Endodermal cell (in vitro differentiated cells): ENCODE data around the gene ACTR3. TPM values are rescaled to one million over a fixed set of nuclear protein-coding genes. Genes with fewer than 3 reads are reported as not detected.

ENCODE experiments used
- DNase-seq: peaks from one replicate; pipeline ENCODE4 v3.0.0-alpha.2; 2017
- H3K27ac ChIP-seq: 2 replicates; pipeline ENCODE4 v1.5.1; 2013; ENCODE audit warnings: mild to moderate bottlenecking, low read depth, low read length, moderate library complexity
- H3K27me3 ChIP-seq: 2 replicates; pipeline ENCODE4 v1.6.1; 2013; ENCODE audit warnings: mild to moderate bottlenecking, low read length, moderate library complexity; ENCODE audit not compliant: insufficient read depth, control insufficient read depth, poor library complexity, severe bottlenecking
- H3K36me3 ChIP-seq: 2 replicates; pipeline ENCODE4 v1.7.0; 2013; ENCODE audit warnings: mild to moderate bottlenecking, low read length, moderate library complexity; ENCODE audit not compliant: control insufficient read depth, insufficient read depth
- H3K4me1 ChIP-seq: one replicate; pipeline ENCODE4 v1.7.0; 2013; ENCODE audit warnings: low read length; ENCODE audit not compliant: control insufficient read depth, insufficient read depth
- H3K4me3 ChIP-seq: 2 replicates; pipeline ENCODE4 v1.5.1; 2013; ENCODE audit warnings: mild to moderate bottlenecking, low read length, moderate library complexity
- H3K9ac ChIP-seq: 2 replicates; pipeline ENCODE4 v1.6.1; 2013; ENCODE audit warnings: mild to moderate bottlenecking, low read length, moderate library complexity; ENCODE audit not compliant: poor library complexity, severe bottlenecking; ENCODE audit errors: extremely low read depth
- H3K9me3 ChIP-seq: 2 replicates; pipeline ENCODE4 v1.6.1; 2013; ENCODE audit warnings: mild to moderate bottlenecking, low read length, moderate library complexity; ENCODE audit not compliant: control insufficient read depth
- H3K27ac Mint-ChIP-seq: 2 replicates; pipeline ENCODE4 v1.8.0; 2020; ENCODE audit warnings: mixed read lengths
- H3K27me3 Mint-ChIP-seq: 2 replicates; pipeline ENCODE4 v1.8.0; 2021; ENCODE audit warnings: mild to moderate bottlenecking, mixed read lengths; ENCODE audit not compliant: insufficient read depth
- H3K36me3 Mint-ChIP-seq: 2 replicates; pipeline ENCODE4 v1.8.0; 2020; ENCODE audit warnings: low read depth, mixed read lengths
- H3K4me1 Mint-ChIP-seq: 2 replicates; pipeline ENCODE4 v1.8.0; 2020; ENCODE audit warnings: mixed read lengths
- H3K4me3 Mint-ChIP-seq: 2 replicates; pipeline ENCODE4 v1.8.0; 2020; ENCODE audit warnings: mild to moderate bottlenecking, moderate library complexity, mixed read lengths
- H3K9me3 Mint-ChIP-seq: 2 replicates; pipeline ENCODE4 v1.8.0; 2020; ENCODE audit warnings: mild to moderate bottlenecking, mixed read lengths
- CTCF ChIP-seq: fragments of 200-600 bp; sonication (generic); conservative IDR thresholded peaks from 2 replicates; pipeline ENCODE4 v1.5.0; 2021; ENCODE audit warnings: antibody characterized with exemption, mild to moderate bottlenecking
- WGBS, 2 experiments: methylation state at CpG; one replicate each; pipeline versions ENCODE4 v1.1.5 to v1.1.7; 2013; ENCODE audit warnings: missing lambda C conversion rate in 2 of 2, mixed read lengths in 1 of 2; ENCODE audit not compliant: insufficient coverage in 1 of 2, insufficient read length in 1 of 2; 5-methylcytosine and 5-hydroxymethylcytosine counted together
- total RNA-seq, 2 donors: library from RNA; stranded (reverse); fragmentation: NEBNext Ultra II Directional in 1 of 2; extraction: Animal tissue kit (Norgen Biotek cat#: 25700) in 1 of 2; gene quantifications; 2 replicates in 1 of 2; 3 replicates in 1 of 2; pipeline ENCODE4 v1.2.1, GENCODE V29; 2021

ACTR3 gene
- total RNA-seq, 2 donors from 2014 or later, result 168 to 192 TPM

- H3K27ac Mint-ChIP-seq, result no peak overlapping the region
- peaks cover 3% of the 10 kb centered on the region for H3K4me1 ChIP-seq
- no peak for DNase-seq
- no peaks in the 10 kb centered on the region for H3K27me3 ChIP-seq
- no peak for TF ChIP-seq CTCF
- peaks cover 81% of the 10 kb centered on the region for H3K36me3 ChIP-seq
- H3K9ac ChIP-seq, result no peak overlapping the region
- H3K27me3 Mint-ChIP-seq, result no peaks in the 10 kb centered on the region
- WGBS, 2 experiments, result 94 to 97% methylated on average over 5 to 6 of the region's 6 CpGs
- peaks cover 38% of the 10 kb centered on the region for H3K36me3 Mint-ChIP-seq
- no peaks in the 10 kb centered on the region for H3K4me1 Mint-ChIP-seq
- no peak overlapping the region for H3K27ac ChIP-seq
- no peaks in the 10 kb centered on the region for H3K9me3 Mint-ChIP-seq
- no peaks in the 10 kb centered on the region for H3K9me3 ChIP-seq
- H3K4me3 Mint-ChIP-seq, result no peak overlapping the region
- H3K4me3 ChIP-seq, result no peak overlapping the region
Measured at GRCh38 chr2:113922335-113922734, 32.4 kb downstream of the ACTR3 start.

- Histone ChIP-seq H3K9me3 (no peaks in the 10 kb centered on the region), H3K27me3 (no peaks in the 10 kb centered on the region), H3K36me3 (peaks cover 80% of the 10 kb centered on the region), H3K4me1 (peaks cover 3% of the 10 kb centered on the region), H3K4me3 (no peak overlapping the region), H3K27ac (no peak overlapping the region), H3K9ac (no peak overlapping the region)
- Mint-ChIP-seq H3K9me3 (no peaks in the 10 kb centered on the region), H3K4me3 (no peak overlapping the region), H3K27me3 (no peaks in the 10 kb centered on the region), H3K27ac (no peak overlapping the region), H3K36me3 (peaks cover 34% of the 10 kb centered on the region), H3K4me1 (no peaks in the 10 kb centered on the region)
- DNase-seq, result no peak
- TF ChIP-seq CTCF, result no peak
- WGBS, 2 experiments, result 69 to 83% methylated on average over 3 of the region's 3 CpGs
Measured at GRCh38 chr2:113922784-113923183, 32.9 kb downstream of the ACTR3 start.

GRCh38 chr2:113925884-113926283 is 36.0 kb downstream of the ACTR3 start:
- Mint-ChIP-seq H3K27me3 (no peaks in the 10 kb centered on the region), H3K36me3 (peaks cover 41% of the 10 kb centered on the region), H3K4me3 (no peak overlapping the region), H3K27ac (no peak overlapping the region), H3K4me1 (no peaks in the 10 kb centered on the region), H3K9me3 (no peaks in the 10 kb centered on the region)
- no peak for TF ChIP-seq CTCF
- WGBS, 2 experiments, result 81 to 83% methylated on average over 6 of the region's 6 CpGs
- H3K36me3 ChIP-seq, result peaks cover 83% of the 10 kb centered on the region
- H3K4me3 ChIP-seq, result no peak overlapping the region
- no peak overlapping the region for H3K9ac ChIP-seq
- H3K27me3 ChIP-seq, result no peaks in the 10 kb centered on the region
- no peak for DNase-seq
- no peaks in the 10 kb centered on the region for H3K9me3 ChIP-seq
- H3K27ac ChIP-seq, result no peak overlapping the region
- H3K4me1 ChIP-seq, result no peaks in the 10 kb centered on the region
